RPMI8226 (cell line): Measurements from ENCODE around the gene UBE2I.

Experiments
- DNase-seq: peaks from one replicate; pipeline ENCODE4 v3.0.0-alpha.2; 2015

Gene UBE2I

DNA sequence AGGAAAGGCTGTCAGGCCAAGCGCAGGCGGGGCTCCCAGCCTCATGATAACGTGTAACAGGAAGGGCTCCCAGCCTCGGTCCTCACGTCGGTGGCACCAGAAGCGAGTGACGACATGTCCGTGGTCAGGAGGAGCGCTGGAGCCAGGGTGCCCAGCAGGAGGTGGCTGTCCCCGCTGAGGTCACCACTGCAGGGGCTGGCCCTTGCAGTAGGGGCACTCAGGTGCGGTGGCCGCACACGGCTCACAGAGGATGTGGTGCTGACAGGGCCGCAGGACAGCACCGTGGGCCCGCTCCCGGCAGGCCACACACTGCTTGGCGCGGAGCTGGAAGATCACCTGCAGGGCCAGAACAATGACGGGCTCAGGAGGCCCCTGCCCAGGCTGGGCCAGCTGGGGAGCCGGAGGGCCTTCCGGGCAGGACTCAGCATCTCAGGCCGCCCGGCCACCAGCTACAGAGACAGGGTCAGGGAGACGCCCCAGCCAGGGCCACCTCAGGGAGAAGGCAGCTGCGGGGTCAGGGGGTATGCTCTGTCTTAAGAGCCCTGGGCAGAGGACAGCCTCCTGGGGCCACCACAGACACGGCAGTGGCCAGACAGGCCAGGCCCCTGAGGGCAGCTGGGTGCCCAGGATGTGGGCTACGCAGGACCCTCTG lies 56.8 kb downstream of the UBE2I start:
- DNase-seq: no peak

GRCh38 chr16:1366712-1367299 lies 57.4 kb downstream of the UBE2I start:
- no peak for DNase-seq

- DNase-seq: no peak
These were observed 58.2 kb downstream of the UBE2I start for GRCh38 chr16:1367486-1368174.

GRCh38 chr16:1371054-1371978 lies 61.9 kb downstream of the UBE2I start:
- DNase-seq: no peak

GRCh38 chr16:1372292-1372950 lies 63.0 kb downstream of the UBE2I start:
- DNase-seq: no peak

DNA sequence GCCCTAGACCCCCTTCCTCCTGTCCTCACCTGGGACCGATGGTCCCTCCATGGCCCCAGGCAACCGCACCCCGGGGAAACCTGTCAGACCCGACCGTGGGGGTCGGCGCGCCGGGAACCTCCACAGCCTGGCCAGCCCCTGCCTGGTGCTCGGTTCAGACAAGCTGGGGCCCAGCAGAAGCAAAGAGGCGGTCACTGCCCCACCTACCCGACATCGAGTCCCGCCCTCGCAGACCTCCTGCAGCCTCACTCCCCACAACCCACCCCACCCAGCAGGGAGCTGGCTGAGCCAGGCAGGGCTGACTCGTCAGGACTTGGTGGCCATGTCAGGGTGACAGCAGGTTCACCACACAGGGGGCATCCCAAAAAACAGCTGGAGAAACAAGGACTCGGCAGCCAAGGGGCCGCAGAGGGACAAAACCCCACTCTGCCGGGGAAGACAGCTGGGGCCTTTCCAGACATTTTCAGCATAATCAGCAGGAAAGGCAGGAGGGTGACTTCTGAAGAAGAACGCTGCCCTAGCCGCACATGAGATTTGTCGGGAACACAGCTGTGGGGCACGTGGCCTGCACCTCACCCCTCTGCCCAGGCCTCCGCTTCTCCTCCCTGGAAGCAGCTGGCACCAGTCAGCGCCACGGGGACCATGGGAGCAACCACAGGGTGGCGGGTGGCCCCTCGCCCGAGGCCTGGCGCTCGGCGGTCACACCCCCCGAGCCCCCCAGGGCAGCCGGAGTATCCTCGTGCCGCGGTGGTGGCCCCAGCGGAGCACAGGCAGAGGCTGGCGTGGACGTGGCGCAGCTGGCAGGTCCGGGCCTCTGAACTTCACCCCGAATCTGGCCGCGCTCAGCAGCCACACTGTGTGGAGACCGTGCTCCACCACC lies 65.2 kb downstream of the UBE2I start:
- DNase-seq: no peak

DNA sequence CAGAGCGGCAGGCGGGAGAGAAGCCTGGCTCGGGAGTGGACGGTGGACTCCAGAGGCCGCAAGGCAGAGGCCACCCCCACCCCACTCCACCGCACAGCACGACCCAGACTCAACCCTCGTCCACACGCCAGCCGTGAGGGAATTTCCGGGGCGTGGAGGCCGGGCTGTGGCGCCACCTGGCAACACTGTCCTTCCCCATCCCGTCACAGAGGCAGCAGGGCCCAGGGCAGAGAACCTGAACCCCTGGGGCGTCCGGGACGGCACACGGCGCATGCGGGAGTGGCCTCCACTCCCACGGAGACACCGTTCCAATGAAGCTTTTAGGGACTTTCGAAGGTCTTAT lies 65.8 kb downstream of the UBE2I start:
- no peak for DNase-seq

DNA sequence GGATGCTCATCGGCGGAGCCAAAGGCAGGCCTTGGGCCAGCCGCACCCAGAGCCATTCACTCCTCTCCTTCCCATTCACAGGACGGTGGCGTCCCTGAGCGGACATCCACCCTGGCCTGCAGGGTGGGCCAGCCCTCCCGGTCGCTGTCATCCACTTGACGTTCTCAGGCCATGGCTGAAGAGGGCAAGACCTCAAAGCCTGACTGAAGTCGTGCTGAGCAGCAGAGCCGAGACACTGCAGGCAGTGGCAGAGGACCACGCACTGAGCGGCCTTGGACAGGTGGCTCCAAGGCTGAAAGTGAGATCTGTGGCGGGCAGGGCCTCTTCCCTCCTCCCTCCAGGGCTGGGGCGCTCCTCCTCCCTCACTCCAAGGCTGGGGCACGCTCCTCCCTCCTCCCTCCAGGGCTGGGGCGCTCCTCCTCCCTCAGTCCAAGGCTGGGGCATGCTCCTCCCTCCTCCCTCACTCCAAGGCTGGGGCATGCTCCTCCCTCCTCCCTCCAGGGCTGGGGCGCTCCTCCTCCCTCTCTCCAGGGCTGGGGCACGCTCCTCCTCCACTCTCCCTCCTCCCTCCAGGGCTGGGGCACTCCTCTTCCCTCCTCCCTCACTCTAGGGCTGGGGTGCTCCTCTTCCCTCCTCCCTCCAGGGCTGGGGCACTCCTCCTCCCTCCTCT lies 66.4 kb downstream of the UBE2I start:
- no peak for DNase-seq
